B cell (primary cell): ENCODE results near the gene LRRC8A. TPM values are rescaled to one million over a fixed set of nuclear protein-coding genes. Genes with fewer than 3 reads are reported as not detected.

Experiments used
- ATAC-seq: fragments of 200-7000 bp; cut with Tn5 transposase; one replicate; pipeline ENCODE4 v1.10.0; 2021; ENCODE audit warnings: low read depth, mild to moderate bottlenecking, moderate number of reproducible peaks, moderate library complexity
- CTCF ChIA-PET: fragments of 350-600 bp; sonication (Branson Sonifier 250); formaldehyde crosslinking; loops from one replicate; lab custom pipeline; 2021; ENCODE audit warnings: antibody characterized with exemption, inconsistent platforms; lab: Charles Lee
- POLR2A ChIA-PET: fragments of 350-600 bp; sonication (Branson Sonifier 250); formaldehyde crosslinking; loops from one replicate; lab custom pipeline; 2021; ENCODE audit warnings: antibody characterized with exemption; lab: Charles Lee
- DNase-seq: peaks from one replicate; pipeline ENCODE4 v3.0.0; 2013
- H2AFZ ChIP-seq: 2 replicates; pipeline ENCODE4 v1.6.1; 2012; ENCODE audit warnings: mild to moderate bottlenecking, low read depth, low read length; ENCODE audit not compliant: insufficient read depth, poor library complexity, severe bottlenecking
- H3K27ac ChIP-seq, 2 donors: 1 replicate in 1 of 2; 2 replicates in 1 of 2; pipeline ENCODE4 v1.5.1; 2012 to 2013; ENCODE audit warnings: low read length in 2 of 2, mild to moderate bottlenecking in 2 of 2, moderate library complexity in 1 of 2
- H3K27me3 ChIP-seq, 4 experiments: fragments of 200-600 bp in 1 of 4; sonication (generic) in 1 of 4; replicated peaks in 1 of 4; 1 replicate in 2 of 4; 2 replicates in 2 of 4; pipeline versions ENCODE4 v1.6.1 to v1.7.0; 2013 to 2016; ENCODE audit warnings: low read length in 3 of 4, mild to moderate bottlenecking in 2 of 4, mixed read lengths in 1 of 4, moderate library complexity in 1 of 4; ENCODE audit not compliant: insufficient read depth in 4 of 4, control insufficient read depth in 3 of 4; ENCODE audit errors: control extremely low read depth in 1 of 4
- H3K36me3 ChIP-seq, 2 experiments: replicated peaks in 1 of 2; 1 replicate in 1 of 2; 2 replicates in 1 of 2; pipeline versions ENCODE4 v1.6.1 to v1.7.1; 2013; ENCODE audit warnings: low read length in 1 of 2; ENCODE audit not compliant: insufficient read depth in 2 of 2, control insufficient read depth in 1 of 2; ENCODE audit errors: control extremely low read depth in 1 of 2, extremely low read depth in 1 of 2
- H3K4me1 ChIP-seq, 2 donors: fragments of 200-600 bp in 1 of 2; sonication (generic) in 1 of 2; 1 replicate in 1 of 2; 2 replicates in 1 of 2; pipeline versions ENCODE4 v1.5.1 to v1.6.1; 2013 to 2017; ENCODE audit warnings: low read length in 2 of 2; ENCODE audit not compliant: control insufficient read depth in 2 of 2, insufficient read depth in 2 of 2
- H3K4me2 ChIP-seq: replicated peaks from 2 replicates; pipeline ENCODE3; 2012; ENCODE audit warnings: mild to moderate bottlenecking, low read depth, low read length; ENCODE audit not compliant: poor library complexity, severe bottlenecking
- H3K4me3 ChIP-seq, 5 experiments: fragments of 200-600 bp in 1 of 5; sonication (generic) in 1 of 5; 1 replicate in 3 of 5; 2 replicates in 2 of 5; pipeline versions ENCODE4 v1.5.1 to v1.7.0; 2011 to 2016; ENCODE audit warnings: low read length in 4 of 5, mild to moderate bottlenecking in 4 of 5, low read depth in 2 of 5, control low read depth in 1 of 5, moderate library complexity in 1 of 5; ENCODE audit not compliant: insufficient read depth in 1 of 5; ENCODE audit errors: control extremely low read depth in 1 of 5, extremely low read depth in 1 of 5
- H3K79me2 ChIP-seq: fragments of 200-600 bp; sonication (generic); one replicate; pipeline ENCODE4 v1.6.0; 2016; ENCODE audit warnings: low read length; ENCODE audit not compliant: control insufficient read depth, insufficient read depth
- H3K9ac ChIP-seq: fragments of 200-600 bp; sonication (generic); 2 replicates; pipeline ENCODE4 v1.6.1; 2017; ENCODE audit warnings: mild to moderate bottlenecking, low read length, moderate library complexity
- H3K9me3 ChIP-seq, 3 donors: one replicate each; pipeline versions ENCODE4 v1.6.1 to v1.7.1; 2013; ENCODE audit warnings: low read length in 2 of 3; ENCODE audit not compliant: control insufficient read depth in 2 of 3, insufficient read depth in 1 of 3; ENCODE audit errors: control extremely low read depth in 1 of 3
- H4K20me1 ChIP-seq: 2 replicates; pipeline ENCODE4 v1.6.0; 2012; ENCODE audit warnings: mild to moderate bottlenecking, low read length; ENCODE audit not compliant: insufficient read depth, control insufficient read depth, poor library complexity, severe bottlenecking
- H3K27ac Mint-ChIP-seq: one replicate; pipeline ENCODE4 v1.8.0; 2021; ENCODE audit warnings: mixed read lengths
- H3K27me3 Mint-ChIP-seq: one replicate; pipeline ENCODE4 v1.8.0; 2021; ENCODE audit warnings: mixed read lengths
- H3K4me1 Mint-ChIP-seq: one replicate; pipeline ENCODE4 v1.8.0; 2021; ENCODE audit warnings: mixed read lengths
- H3K4me3 Mint-ChIP-seq: one replicate; pipeline ENCODE4 v1.8.0; 2021; ENCODE audit warnings: mixed read lengths
- H3K9me3 Mint-ChIP-seq: one replicate; pipeline ENCODE4 v1.8.0; 2022; ENCODE audit warnings: mixed read lengths; ENCODE audit not compliant: insufficient read depth
- CTCF ChIP-seq: fragments of 200-600 bp; IDR thresholded peaks from one replicate; pipeline ENCODE4 v1.8.0; 2022; ENCODE audit warnings: antibody characterized with exemption, mild to moderate bottlenecking
- EZH2 ChIP-seq: IDR thresholded peaks from 2 replicates; pipeline ENCODE4 v1.6.1; 2012; ENCODE audit warnings: borderline replicate concordance, low read depth, mild to moderate bottlenecking, moderate library complexity, low read length; ENCODE audit not compliant: insufficient read depth, poor library complexity, severe bottlenecking
- WGBS: methylation state at CpG from one replicate; pipeline ENCODE4 v1.1.5; 2013; ENCODE audit warnings: missing lambda C conversion rate; ENCODE audit not compliant: insufficient coverage; 5-methylcytosine and 5-hydroxymethylcytosine counted together
- intact Hi-C: fragments of 100-400 bp; cut with micrococcal nuclease; formaldehyde crosslinking; loops from one replicate; pipeline ENCODE4 v1.10.0; 2022
- polyA plus RNA-seq: library from polyadenylated mRNA; depleted of rRNA; stranded (reverse); fragments of >200 nt; gene quantifications from 2 replicates; pipeline ENCODE4 v1.2.3, GENCODE V29; 2012
- total RNA-seq, 2 donors: library from RNA; stranded (reverse); fragments of 120-200 nt in 1 of 2; gene quantifications; 1 replicate in 1 of 2; 2 replicates in 1 of 2; pipeline versions ENCODE4 v1.2.3 to v1.2.4, GENCODE V29; 2013 to 2022

The LRRC8A gene
- total and polyA plus RNA-seq, 2 donors (not counting 1 experiment from before 2014, with no cell fraction given), result 13.1 to 14.5 TPM

- H3K27ac Mint-ChIP-seq, result peak overlapping the region; percentile 65
- ATAC-seq, result no peak
- no peak overlapping the region for H3K9ac ChIP-seq
- H4K20me1 ChIP-seq, result peaks cover under 1% of the 10 kb centered on the region
- no peaks in the 10 kb centered on the region for H3K9me3 Mint-ChIP-seq
- no peaks in the 10 kb centered on the region for H3K27me3 ChIP-seq
- H3K4me3 ChIP-seq, result no peak overlapping the region
- H3K27ac ChIP-seq, result peak overlapping the region in 1 of 2 donors; percentile 93
- no peak overlapping the region for H2AFZ ChIP-seq
- no peak overlapping the region for H3K4me2 ChIP-seq
- no peak overlapping the region for H3K4me3 Mint-ChIP-seq
- TF ChIP-seq CTCF, result no peak
- no peak for TF ChIP-seq EZH2
- H3K4me1 ChIP-seq, result peaks cover 33 to 46% of the 10 kb centered on the region in 2 donors
- POLR2A ChIA-PET, result interaction anchor here (0.6 to 0.7 kb wide), 2 partner anchors 111 to 163 kb away, joined by 3 to 6 read pairs; no protein-coding TSS in a partner anchor
- no peaks in the 10 kb centered on the region for H3K9me3 ChIP-seq
- CTCF ChIA-PET, result interaction anchor here (0.7 kb wide), 2 partner anchors 19 to 86 kb away, joined by 3 to 5 read pairs; partner anchors contain the start of gene ENDOG
- intact Hi-C loops, result no loop called here
- peaks cover 32% of the 10 kb centered on the region for H3K79me2 ChIP-seq
- H3K27me3 Mint-ChIP-seq, result no peaks in the 10 kb centered on the region
- H3K36me3 ChIP-seq, result peaks cover 0 to 19% of the 10 kb centered on the region in 2 experiments
- 100% methylated on average over 8 of the region's 10 CpGs for WGBS
- peaks cover 31% of the 10 kb centered on the region for H3K4me1 Mint-ChIP-seq
- no peak for DNase-seq
Measured at GRCh38 chr9:128903871-128904620, 22.1 kb downstream of the LRRC8A start.

GRCh38 chr9:128905964-128906363 is 24.0 kb downstream of the LRRC8A start:
- peaks cover 0 to 34% of the 10 kb centered on the region in 2 experiments for H3K36me3 ChIP-seq
- no peak overlapping the region for H3K9ac ChIP-seq
- ChIA-PET POLR2A (interaction anchor here (0.6 kb wide), 1 partner anchor 15 kb away, joined by 3 read pairs; no protein-coding TSS in a partner anchor), CTCF (interaction anchor here (0.7 kb wide), 1 partner anchor 259 kb away, joined by 3 read pairs; no protein-coding TSS in a partner anchor)
- peaks cover 17% of the 10 kb centered on the region for H4K20me1 ChIP-seq
- H3K79me2 ChIP-seq, result peaks cover 43% of the 10 kb centered on the region
- TF ChIP-seq CTCF (no peak), EZH2 (no peak)
- H3K27ac ChIP-seq, result no peak overlapping the region
- no peak overlapping the region for H3K4me2 ChIP-seq
- H3K9me3 ChIP-seq, result no peaks in the 10 kb centered on the region
- H3K4me3 ChIP-seq, result no peak overlapping the region
- intact Hi-C loops, result no loop called here
- no peak for DNase-seq
- no peak overlapping the region for H2AFZ ChIP-seq
- Mint-ChIP-seq H3K4me3 (no peak overlapping the region), H3K4me1 (peaks cover 17% of the 10 kb centered on the region), H3K27ac (no peak overlapping the region), H3K9me3 (no peaks in the 10 kb centered on the region), H3K27me3 (no peaks in the 10 kb centered on the region)
- H3K4me1 ChIP-seq, result peaks cover 19 to 28% of the 10 kb centered on the region in 2 donors
- WGBS, result 100% methylated on average over 2 of the region's 7 CpGs
- H3K27me3 ChIP-seq, result no peaks in the 10 kb centered on the region
- no peak for ATAC-seq
